Sciatic nerve (tissue), 2 donors: Measurements from ENCODE around the gene DKK3. TPM values are rescaled to one million over a fixed set of nuclear protein-coding genes. Genes with fewer than 3 reads are reported as not detected.
A peak's percentile ranks its signal among the peaks of the same experiment; 100 is the strongest.

Source experiments
- ATAC-seq: fragments of 200-7000 bp; cut with Tn5 transposase; one replicate; pipeline ENCODE4 v1.9.1; 2020; ENCODE audit warnings: mild to moderate bottlenecking, moderate library complexity
- DNase-seq: peaks from one replicate; pipeline ENCODE4 v3.0.0-alpha.2; 2020; ENCODE audit warnings: low spot score
- intact Hi-C: fragments of 100-400 bp; cut with DNase I; formaldehyde crosslinking; loops from one replicate; pipeline ENCODE4 v1.14.2; 2022
- total RNA-seq: library from RNA; stranded (reverse); fragmentation: NEBNext Ultra II Directional; extraction: Animal tissue kit (Norgen Biotek cat#: 25700); gene quantifications from one replicate; pipeline ENCODE4 v1.2.1, GENCODE V29; 2021
- donor health status: DM: no; HTN: no; CAD: no.
- donor health status: DM: no; HTN: no; CAD: no.

The DKK3 gene
- total RNA-seq, 1 donor from 2014 or later: 201 TPM

DNA sequence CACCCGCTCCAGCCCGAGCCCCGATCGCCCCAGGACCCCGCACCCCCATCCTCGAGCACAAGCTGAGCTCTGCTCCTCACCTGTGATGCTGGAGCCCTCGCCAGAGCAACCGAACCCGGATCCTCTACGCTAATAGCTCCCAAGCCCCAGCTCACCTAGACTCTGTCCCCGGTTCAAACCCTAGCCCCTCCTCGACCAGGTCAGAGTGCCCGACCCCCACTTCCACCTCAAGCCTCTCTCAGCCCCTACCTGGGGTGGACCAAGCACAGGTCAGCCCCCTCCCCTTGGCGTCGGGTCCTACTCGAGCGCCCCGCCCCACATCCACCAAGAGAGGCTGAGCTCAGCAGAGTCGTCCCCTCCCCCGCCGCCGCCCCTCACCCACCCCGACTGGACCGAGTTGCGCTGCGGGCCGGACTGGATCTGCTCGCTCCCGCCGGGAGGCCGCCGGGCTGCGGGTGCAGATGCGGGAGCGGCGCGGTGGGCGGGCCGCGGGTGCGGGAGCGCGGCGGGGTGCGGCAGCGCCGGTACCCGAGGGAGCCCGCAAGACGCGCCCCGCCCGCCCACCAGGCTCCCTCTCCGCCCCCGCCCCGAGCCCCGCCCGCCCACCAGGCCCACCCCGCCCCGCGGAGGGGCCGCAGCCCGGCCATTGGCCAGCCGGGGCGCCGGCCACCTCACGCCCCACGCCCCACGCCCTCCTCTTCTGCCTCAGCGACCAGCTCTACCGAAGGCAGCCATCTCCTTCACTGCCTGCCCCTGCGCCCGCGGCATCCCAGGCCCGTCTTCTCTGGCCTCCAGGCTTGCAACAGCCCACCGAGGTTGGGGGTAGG lies 577 bp upstream of the DKK3 start:
- DNase-seq (peak; percentile 79), ATAC-seq (peak; percentile 70)
- intact Hi-C loops: no loop called here

DNA sequence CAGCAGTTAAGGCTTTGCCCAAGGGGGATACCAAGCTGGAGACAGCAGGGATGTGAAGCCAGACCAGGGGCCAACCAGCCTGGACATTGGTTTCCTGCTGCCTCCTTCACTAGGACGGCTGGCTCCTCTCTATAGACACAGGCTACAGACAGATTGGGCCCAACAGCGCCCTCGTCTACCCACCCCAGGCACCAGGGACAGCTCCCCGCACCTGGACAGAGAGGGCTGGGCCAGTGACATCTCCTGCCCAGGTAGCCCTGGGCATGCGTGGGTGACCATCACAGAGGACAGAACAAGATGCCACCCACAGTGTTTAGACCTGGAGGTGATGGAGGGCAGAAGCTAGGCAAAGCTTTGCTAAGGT lies 1.2 kb downstream of the DKK3 start:
- peak; percentile 5 for ATAC-seq

GRCh38 chr11:12006552-12007229 lies 1.7 kb downstream of the DKK3 start:
- ATAC-seq (peak; percentile 29), DNase-seq (no peak)
- intact Hi-C loops: no loop called here

More for the DNA sequence above, 1.2 kb downstream of the DKK3 start:
- no peak for DNase-seq
- intact Hi-C loops: no loop called here

DNA sequence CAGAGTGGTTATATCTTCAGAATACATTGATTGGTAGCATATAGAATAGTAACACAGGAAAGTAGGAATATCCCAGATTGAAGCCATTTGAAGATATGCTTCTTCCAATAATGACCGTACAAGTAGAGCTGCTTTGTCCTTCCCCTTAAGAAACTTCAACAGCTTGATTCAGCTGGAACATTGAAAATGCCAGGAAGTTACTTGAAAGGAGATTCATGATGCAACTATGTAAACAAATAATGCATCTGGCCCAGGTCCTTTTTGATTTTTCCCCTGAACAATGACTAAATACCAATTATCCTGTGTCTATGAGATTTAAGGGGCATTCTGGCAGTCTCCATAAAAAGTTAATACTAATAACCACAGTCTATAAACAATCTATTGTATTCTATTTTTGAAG lies 3.0 kb downstream of the DKK3 start:
- DNase-seq (no peak), ATAC-seq (no peak)
- intact Hi-C loops: no loop called here

- ATAC-seq: peak; percentile 29
- no peak for DNase-seq
- intact Hi-C loops: no loop called here
Measured at GRCh38 chr11:12005061-12005460, 3.4 kb downstream of the DKK3 start.

GRCh38 chr11:12003815-12004214 lies 4.6 kb downstream of the DKK3 start:
- intact Hi-C loops: no loop called here
- ATAC-seq (no peak), DNase-seq (no peak)

DNA sequence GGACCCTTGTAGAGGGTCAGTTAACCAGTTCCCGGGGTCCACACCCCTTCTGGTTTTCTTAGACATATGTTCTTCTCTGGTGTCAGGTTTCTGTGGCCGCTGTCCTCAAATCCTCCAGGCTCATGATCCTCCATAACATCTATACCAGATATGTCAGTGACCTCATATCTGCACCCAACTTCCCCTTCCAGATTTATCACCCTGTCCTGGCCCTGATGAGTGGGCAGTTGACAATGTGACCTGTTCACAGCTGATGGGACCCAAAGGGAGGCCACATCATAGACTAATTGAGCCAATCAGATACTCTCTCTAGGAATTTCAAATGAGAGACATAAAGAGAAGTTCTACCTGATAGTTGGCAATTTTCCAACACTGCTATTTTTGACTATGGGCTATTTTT lies 5.1 kb downstream of the DKK3 start:
- intact Hi-C loops: no loop called here
- ATAC-seq: no peak

GRCh38 chr11:12001186-12001585 lies 7.2 kb downstream of the DKK3 start:
- no peak for DNase-seq
- intact Hi-C loops: no loop called here
- ATAC-seq: no peak

More for the DNA sequence above, 5.1 kb downstream of the DKK3 start:
- no peak for DNase-seq

- intact Hi-C loops: no loop called here
- ATAC-seq: peak; percentile 45
- no peak for DNase-seq
Measured at GRCh38 chr11:11998091-11998781, 10.2 kb downstream of the DKK3 start.

- intact Hi-C loops: no loop called here
- no peak for DNase-seq
- ATAC-seq: no peak
Measured at GRCh38 chr11:11997049-11997322, 11.4 kb downstream of the DKK3 start.

DNA sequence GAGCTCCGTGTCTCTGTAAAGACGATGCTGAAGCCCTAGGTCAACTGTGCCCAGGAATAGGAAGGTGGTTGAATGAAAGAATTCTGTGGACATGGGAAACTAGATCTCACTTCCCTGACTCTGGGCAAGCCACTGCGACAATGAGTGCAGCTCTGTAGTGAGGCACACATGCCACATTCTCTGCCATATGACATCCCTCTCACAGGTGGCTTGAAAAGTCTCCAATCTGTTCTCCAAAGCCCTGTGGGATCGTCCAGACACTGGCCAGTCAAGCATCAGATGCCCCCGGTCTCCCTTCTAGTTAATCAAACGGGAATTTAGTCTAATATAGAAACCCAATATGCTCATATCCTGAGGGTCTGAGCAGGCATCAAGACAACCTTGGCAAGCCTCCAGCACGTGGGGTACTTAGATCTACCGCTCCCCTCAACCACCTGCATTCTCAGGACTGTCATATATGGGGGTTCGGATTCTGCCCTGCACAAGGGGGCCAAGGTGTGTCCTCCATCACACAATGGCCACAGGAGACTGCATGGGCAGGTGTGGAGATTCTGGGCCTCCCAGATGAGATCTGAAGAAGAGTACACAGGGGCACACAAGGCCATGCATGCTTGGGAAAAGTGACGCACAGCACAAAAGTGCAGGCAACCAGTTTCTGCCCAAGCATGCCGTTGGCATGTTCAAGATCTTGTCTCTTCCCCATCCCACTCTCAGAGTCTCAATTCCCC lies 11.9 kb downstream of the DKK3 start:
- intact Hi-C loops: no loop called here
- ATAC-seq (no peak), DNase-seq (no peak)

- DNase-seq (no peak), ATAC-seq (no peak)
- intact Hi-C loops: no loop called here
Measured at GRCh38 chr11:11995601-11996000, 12.8 kb downstream of the DKK3 start.

DNA sequence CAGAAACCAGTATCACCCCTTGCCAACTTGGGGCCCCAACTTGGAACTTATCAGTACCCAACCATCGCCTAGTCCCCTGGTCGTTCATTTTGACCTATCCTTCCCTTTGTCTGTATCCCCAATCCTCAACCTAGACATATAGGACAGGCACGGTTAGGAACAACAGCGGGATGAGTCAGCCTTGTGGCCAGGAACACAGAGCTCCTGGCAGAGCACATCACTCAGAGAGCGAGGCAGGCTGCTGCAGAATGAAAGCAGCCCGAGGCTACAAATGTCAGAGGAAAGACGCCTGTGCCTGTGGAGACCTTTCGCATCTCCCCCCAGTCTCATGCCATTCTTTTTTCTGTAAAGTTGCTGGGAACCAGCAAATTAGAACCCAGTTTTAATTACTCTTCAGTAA lies 14.6 kb downstream of the DKK3 start:
- ATAC-seq (peak; percentile 47), DNase-seq (no peak)
- intact Hi-C loops: no loop called here

DNA sequence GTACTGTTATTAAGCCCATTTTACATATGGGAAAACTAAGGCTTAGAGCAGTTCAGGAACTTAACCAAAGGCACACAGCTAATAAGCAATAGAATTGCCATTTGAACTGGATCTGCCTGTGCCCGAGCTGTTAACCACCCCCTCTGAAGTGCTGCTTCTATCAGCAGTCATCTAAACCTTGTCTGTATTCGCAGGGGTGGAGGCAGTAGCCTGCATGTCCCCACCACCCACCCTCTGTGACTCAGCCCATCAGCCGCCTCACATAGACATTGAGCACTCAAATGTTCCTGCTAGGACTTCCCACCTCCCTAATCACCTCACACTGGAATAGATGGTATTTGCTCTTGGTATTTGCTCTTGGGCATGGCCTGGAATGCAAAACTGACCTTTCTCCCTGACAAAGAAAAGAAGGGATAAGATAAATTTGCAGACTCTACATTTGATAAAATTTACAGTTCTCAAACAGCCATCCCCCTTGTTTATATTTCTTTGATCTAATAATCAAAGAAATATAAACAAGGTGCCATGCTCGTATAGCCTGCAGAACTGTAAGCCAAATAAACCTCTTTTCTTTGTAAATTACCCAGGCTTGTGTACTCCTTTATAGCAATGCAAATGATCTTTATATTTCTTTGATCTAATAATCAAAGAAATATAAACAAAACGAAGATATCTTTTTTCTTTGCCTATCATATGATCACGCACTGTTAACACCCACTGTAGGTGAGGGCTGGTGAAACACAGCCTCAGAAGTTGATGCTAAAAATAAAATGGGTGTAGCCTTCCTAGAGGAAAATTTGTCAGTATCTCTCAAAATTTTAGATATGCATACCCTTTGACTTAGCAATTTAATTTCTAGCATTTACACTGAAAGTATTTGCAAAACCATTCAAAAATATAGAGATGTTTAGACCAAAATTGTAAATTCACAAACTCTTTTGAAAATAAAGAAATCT lies 15.9 kb downstream of the DKK3 start:
- intact Hi-C loops: no loop called here
- no peak for ATAC-seq
- DNase-seq: no peak

DNA sequence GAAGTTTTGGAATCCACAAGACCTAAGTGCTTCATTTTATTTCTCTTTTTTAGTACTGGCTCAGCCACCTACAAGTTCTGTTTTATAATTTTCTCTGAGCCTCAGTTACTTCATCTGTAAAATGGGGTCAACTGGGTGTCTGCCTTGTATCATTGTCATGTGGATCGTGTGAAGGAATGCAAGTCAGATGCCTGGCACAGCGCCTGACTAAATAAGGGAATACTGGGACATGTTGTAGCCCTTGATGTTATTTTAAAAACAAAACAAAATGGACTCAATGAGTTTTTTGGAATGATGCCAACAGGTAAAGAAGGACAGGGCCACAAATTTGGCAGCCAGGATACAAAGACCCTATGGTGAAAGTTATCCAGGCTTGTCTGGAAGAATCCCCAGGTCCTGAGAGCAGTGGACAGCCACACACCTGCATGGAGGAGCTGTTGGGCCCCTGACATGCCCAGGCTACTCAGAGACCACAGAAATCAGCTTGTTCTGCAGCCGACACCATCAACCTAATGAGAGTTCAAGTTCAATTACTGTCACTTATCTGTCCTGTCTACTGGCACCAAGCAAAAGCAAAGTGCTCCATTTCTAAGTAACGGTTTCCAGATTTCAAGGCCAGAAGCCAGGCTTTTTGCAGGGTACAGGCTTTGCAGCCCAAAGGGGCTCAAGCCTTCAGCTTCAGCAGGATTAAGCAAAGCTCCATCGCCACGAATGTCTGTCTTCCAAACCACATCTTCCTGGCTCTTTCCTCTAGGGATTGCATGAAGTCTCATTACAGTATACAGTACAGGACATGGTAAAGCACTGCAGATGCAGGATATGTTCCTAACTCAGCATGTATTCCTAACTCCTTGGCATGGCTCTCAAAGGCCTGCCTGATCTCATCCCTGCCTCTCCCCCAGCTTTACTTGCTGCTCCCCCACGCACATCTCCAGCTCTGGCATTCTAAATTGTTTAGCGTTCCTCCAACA lies 18.4 kb downstream of the DKK3 start:
- DNase-seq (no peak), ATAC-seq (no peak)
- intact Hi-C loops: no loop called here

GRCh38 chr11:11988681-11989261 lies 19.7 kb downstream of the DKK3 start:
- intact Hi-C loops: no loop called here
- no peak for ATAC-seq

GRCh38 chr11:11988099-11988651 lies 20.3 kb downstream of the DKK3 start:
- intact Hi-C loops: no loop called here
- DNase-seq (no peak), ATAC-seq (no peak)

More at GRCh38 chr11:11988681-11989261, 19.7 kb downstream of the DKK3 start:
- no peak for DNase-seq
